NCI-H1694 treated with DMSO at 0.1 percent for 48 hours (cell line): ENCODE results near the gene DENND5A.

ENCODE experiments used
- DNase-seq: peaks from one replicate; lab custom pipeline; 2025; lab: John Stamatoyannopoulos, UW

DENND5A gene

GRCh38 chr11:9095421-9095820 is 169.7 kb downstream of the DENND5A start:
- no peak for DNase-seq

GRCh38 chr11:9094420-9094819 is 170.7 kb downstream of the DENND5A start:
- no peak for DNase-seq

DNA sequence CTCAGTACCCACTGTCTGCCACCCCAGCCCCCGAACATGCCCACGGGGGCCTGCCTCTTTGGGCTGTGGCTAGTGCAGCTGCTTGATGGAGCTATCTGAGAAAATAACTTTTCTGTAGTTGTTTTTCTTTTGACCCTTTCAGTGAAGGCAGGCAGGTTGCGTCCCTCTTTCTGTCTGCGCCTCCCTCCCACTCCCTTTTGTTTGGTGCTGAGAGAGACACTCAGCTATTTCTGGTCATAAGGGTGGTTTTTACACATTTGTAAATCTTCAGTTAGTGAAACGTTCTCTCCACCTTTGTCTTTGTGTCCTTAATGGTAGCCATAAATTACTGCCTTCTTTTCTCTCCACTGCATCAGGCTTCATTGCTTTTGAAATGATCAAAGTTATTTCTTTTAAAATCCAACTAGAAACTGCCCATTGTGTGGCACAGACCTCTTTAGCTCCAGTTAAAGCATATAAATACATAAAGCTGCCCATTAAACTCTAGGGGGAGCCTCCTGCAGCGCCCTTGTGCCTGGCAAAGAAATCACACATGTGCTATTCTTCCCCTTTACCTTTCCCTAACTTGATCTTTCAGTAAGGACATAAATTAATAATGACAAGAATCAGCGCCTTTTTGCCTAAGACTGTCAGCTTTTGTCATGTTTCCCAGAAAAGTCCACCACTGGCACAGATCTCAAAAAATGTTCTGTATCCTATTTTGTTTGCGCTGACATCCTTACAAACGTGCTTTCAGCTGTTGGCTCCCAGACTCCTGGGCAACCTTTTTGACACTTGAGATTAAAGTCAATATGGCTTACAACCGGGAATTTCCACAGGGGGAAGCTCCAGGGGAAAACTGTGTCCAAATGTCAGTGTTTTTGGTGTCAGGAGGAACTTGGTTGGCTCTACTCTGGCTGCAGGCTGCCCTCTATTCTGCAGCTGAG is 172.0 kb downstream of the DENND5A start:
- peak; percentile 4 for DNase-seq

- DNase-seq, result no peak
Observed at GRCh38 chr11:9092072-9092471, 173.1 kb downstream of the DENND5A start.

- no peak for DNase-seq
Observed at GRCh38 chr11:9091044-9091922, 173.9 kb downstream of the DENND5A start, which contains the start of gene SCUBE2. TSS of gene SCUBE2 (minus strand) at chr11:9091599. CDS start at chr11:9091528, 71 bp downstream.

- no peak for DNase-seq
Observed at GRCh38 chr11:9090488-9091043, 174.6 kb downstream of the DENND5A start.

DNA sequence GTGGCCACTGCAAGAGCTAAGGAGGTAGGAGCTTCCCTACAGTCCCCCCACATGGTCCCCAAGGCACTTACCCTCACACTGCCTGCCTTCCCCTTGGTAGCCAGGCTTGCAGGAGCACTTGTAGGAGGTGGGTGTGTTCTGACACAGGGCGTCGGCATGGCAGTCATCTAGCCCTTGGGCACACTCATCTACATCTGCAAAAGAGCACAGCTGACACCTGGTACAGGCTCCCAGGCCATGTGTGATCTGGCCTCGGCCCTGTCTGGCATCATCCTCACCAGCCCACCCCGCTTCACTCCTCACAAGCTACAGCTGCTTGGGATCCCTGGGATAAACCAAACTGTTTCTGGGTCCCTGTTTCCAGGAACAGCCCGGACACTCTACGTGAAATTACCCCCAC is 175.5 kb downstream of the DENND5A start:
- no peak for DNase-seq

- no peak for DNase-seq
Observed at GRCh38 chr11:9089061-9089460, 176.1 kb downstream of the DENND5A start.
